D721Med (cell line): ENCODE results near the gene FANCD2OS.
"Not testable (repeated sequence)": the region's sequence is repeated elsewhere in the genome, so short reads cannot be mapped to it uniquely, and the experiment has no call there.

Source experiments
- DNase-seq: peaks from one replicate; pipeline ENCODE4 v3.0.0; 2011; ENCODE audit warnings: low spot score; ENCODE audit not compliant: insufficient read length
- FAIRE-seq: peaks from 2 replicates; lab custom pipeline; 2011; peaks lifted over from hg19 to GRCh38; lab: Jason Lieb, UNC
- CTCF ChIP-seq: IDR thresholded peaks from 2 replicates; pipeline ENCODE4 v1.5.1; 2012; ENCODE audit warnings: mild to moderate bottlenecking, control low read depth; ENCODE audit not compliant: insufficient read depth; ENCODE audit errors: missing control alignments

The FANCD2OS gene

DNA sequence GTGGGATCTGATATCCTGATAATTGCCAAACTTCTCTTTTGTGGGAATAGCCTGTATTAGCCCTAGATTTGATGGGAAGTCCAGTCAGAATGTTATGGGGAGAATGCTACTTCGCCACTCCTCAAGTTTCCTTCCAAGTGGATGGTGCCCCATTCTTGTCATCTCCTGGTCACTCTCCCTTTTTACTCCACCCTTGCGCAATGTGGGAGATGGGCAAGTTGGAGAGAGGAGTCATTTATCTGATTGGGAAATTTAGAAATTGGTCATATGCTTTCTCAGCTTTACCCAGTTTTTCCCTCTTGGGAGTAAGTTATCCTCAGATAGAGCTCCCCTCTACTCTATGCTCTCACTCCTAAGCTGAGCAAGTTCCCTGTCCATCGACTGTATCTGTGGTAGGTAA lies 14.4 kb downstream of the FANCD2OS start:
- no peak for FAIRE-seq
- TF ChIP-seq CTCF = no peak
- DNase-seq = no peak

GRCh38 chr3:10091387-10091786 lies 16.7 kb downstream of the FANCD2OS start:
- DNase-seq, FAIRE-seq: not testable (repeated sequence)

DNA sequence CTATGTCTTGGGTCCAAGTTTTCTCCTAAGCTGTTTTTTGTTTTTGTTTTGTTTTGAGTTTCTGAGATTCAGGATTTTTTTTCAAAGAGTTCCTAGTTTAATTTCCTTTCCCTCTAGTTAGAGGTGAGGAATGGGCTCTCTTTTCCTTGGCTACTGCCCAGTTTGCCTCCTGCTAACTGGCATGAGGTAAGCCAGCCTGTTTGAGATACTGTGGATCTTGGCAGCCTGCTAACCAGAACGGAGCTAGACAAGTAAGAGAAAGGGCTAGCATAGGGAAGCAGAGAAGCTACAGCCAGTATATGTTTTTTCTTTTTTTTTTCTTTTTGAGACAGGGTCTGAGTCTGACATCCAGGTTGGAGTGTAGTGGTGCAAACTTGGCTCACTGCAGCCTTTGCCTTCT lies 17.3 kb downstream of the FANCD2OS start:
- not testable (repeated sequence) for FAIRE-seq, DNase-seq

DNA sequence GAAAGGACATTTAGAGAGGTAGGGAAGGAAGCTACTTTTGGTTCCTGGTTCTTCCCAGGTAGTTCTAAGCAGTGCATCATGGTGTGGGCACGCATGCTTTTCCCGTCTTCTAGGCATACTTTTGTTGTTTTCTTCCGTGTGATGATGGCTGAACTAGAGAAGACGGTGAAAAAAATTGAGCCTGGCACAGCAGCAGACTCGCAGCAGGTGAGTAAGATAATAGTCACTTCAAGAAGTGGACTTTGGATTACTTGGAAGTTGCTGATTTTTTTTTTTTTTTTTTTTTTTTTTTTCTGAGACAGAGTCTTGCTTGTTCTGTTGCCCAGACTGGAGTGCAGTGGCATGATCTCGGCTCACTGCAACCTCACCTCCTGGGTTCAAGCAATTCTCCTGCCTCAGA lies 17.9 kb downstream of the FANCD2OS start:
- DNase-seq = no peak
- no peak for TF ChIP-seq CTCF
- FAIRE-seq = no peak

- DNase-seq (no peak), FAIRE-seq (no peak)
- TF ChIP-seq CTCF = no peak
Observed at GRCh38 chr3:10088256-10088655, 19.8 kb downstream of the FANCD2OS start.

DNA sequence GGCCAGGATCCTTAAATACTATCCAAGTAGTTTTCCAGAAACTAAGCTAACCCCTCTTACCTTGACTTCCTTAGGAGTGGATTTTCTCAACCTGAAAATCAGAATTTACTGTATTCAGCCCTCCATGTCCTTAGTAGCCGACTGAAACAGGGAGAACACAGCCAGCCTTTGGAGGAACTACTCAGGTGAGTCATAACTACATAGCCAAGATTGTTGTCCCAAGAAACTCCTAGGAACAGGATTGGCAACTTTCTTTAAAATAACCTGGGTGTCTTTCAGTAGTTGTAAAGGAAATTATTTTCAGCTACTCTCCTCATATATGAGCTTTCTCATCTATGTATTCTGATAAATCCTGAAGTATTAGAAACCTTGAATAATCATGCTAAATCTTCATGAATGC lies 22.3 kb downstream of the FANCD2OS start:
- FAIRE-seq = no peak
- DNase-seq = no peak
- TF ChIP-seq CTCF = no peak

- DNase-seq = no peak
- no peak for FAIRE-seq
- TF ChIP-seq CTCF = no peak
Observed at GRCh38 chr3:10081871-10082270, 26.2 kb downstream of the FANCD2OS start.

DNA sequence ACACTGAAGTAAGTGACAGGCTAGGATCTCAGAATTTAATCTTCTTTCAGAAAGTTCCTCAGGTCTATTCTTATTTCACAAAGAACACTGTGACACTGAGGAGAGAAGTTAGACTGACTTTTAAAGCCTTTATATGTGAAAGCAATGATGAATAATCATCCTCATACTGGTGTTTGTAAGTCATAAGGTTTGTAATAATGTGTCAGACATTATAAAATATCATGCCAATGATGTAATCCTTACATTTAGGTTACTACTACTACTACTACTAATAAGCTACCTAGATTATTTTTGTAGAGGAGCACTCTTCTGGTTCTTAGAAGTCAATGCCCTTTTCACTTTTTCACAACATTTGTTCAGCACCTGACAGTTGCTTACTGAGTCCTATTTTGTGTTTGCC lies 33.4 kb downstream of the FANCD2OS start:
- TF ChIP-seq CTCF = no peak
- no peak for FAIRE-seq
- no peak for DNase-seq

DNA sequence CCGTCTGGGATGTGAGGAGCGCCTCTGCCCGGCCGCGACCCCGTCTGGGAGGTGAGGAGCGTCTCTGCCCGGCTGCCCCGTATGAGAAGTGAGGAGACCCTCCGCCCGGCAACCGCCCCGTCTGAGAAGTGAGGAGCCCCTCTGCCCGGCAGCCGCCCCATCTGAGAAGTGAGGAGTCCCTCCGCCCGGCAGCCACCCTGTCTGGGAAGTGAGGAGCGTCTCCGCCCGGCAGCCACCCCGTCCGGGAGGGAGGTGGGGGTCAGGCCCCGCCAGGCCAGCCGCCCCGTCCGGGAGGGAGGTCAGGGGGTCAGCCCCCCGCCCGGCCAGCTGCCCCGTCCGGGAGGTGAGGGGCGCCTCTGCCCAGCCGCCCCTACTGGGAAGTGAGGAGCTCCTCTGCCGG lies 38.0 kb downstream of the FANCD2OS start:
- DNase-seq, FAIRE-seq: not testable (repeated sequence)
